Effector memory CD4-positive, alpha-beta T cell (primary cell): ENCODE results near the gene TPRN.

Experiments used
- DNase-seq, 3 donors: peaks; one replicate each; pipeline ENCODE4 v3.0.0-alpha.2; 2020
- H3K27ac ChIP-seq: 2 replicates; pipeline ENCODE4 v1.7.0; 2013; ENCODE audit warnings: mild to moderate bottlenecking, low read length, moderate library complexity; ENCODE audit not compliant: insufficient read depth, poor library complexity, severe bottlenecking
- H3K27me3 ChIP-seq: replicated peaks from 2 replicates; pipeline ENCODE4 v1.7.0; 2013; ENCODE audit warnings: mild to moderate bottlenecking, low read length; ENCODE audit not compliant: insufficient read depth, control insufficient read depth, poor library complexity, severe bottlenecking
- H3K36me3 ChIP-seq: 2 replicates; pipeline ENCODE4 v1.7.0; 2013; ENCODE audit warnings: mild to moderate bottlenecking, low read length, moderate library complexity; ENCODE audit not compliant: control insufficient read depth, insufficient read depth
- H3K4me1 ChIP-seq: 2 replicates; pipeline ENCODE4 v1.7.0; 2013; ENCODE audit warnings: low read length, mild to moderate bottlenecking; ENCODE audit not compliant: control insufficient read depth, insufficient read depth, poor library complexity, severe bottlenecking
- H3K4me3 ChIP-seq: 2 replicates; pipeline ENCODE4 v1.7.0; 2013; ENCODE audit warnings: low read length, low read depth, mild to moderate bottlenecking; ENCODE audit not compliant: insufficient read depth, poor library complexity, severe bottlenecking
- H3K9me3 ChIP-seq: 2 replicates; pipeline ENCODE4 v1.7.0; 2013; ENCODE audit warnings: mild to moderate bottlenecking, low read length, moderate library complexity; ENCODE audit not compliant: control insufficient read depth

Gene TPRN

DNA sequence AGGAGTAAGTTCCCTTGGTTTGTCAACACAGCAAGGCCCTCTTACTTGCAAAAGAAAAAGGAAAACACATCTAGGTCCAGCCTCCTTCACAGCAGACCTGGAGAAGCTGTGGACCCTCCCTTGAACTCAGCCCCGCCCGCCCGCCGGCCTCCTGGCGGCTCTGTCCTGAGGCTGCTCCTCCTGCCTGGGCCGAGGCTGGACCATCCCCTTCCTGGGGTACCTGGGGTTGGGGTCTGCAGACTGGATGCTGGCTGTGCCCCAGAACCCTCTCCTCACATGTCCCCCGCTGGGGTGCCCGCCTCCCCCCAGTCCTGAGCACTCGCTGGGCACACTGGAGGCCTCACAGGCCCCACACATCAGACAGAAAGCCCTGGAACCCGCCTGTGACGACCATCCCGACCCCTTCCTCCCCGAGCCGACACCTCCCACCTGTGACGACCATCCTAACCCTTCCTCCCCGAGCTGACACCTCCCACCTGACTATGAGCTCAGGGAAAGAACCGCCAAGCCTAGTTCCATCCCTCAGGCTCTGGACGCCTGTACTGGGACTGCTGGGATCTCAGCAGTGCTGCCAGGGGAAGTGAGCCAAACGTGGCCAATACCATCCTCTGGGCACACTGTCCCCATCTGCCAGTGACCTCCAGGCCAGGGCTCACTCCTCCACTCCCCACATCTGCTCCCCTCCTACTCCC is 21.5 kb downstream of the TPRN start:
- H3K27ac ChIP-seq: no peak overlapping the region
- no peaks in the 10 kb centered on the region for H3K4me1 ChIP-seq
- H3K27me3 ChIP-seq: no peaks in the 10 kb centered on the region
- H3K36me3 ChIP-seq: peaks cover 55% of the 10 kb centered on the region
- H3K9me3 ChIP-seq: no peaks in the 10 kb centered on the region
- no peak overlapping the region for H3K4me3 ChIP-seq
- DNase-seq: no peak

DNA sequence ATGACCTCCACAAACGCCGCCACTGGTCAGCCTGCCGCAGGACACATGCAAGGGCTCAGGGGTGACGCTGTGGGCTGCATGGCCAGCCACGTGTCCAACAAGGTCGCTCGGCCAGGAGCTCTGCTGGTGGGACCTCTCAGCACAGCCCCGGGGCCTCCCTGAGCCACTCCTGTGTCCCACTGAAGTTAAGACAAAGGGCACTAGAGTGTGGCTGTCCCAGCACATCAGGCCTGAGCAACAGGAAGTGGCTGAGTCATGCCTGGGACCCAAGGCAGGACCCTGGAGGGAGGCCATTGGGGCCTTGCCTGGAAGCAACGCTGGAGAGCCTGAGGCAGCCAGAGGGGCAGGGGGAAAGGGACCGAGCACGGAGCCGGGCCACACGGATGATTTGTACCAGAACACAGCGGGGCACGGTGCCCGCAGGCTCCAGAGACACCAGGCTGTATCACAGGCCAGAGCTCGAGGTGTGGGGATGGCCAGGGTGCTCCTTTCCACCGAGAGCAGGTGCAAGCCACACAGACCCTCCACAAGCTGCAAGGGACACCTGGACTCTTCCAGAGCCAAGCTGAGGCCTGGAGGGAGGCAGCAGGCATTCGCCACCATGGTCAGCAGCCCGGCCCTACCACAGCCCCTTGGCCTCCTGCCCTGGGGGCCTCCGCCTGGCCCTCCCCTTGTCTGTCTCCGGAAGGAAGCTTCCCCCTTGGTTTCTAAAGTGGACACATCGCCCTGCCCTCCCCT is 22.2 kb downstream of the TPRN start:
- Histone ChIP-seq H3K4me1 (no peaks in the 10 kb centered on the region), H3K36me3 (peaks cover 48% of the 10 kb centered on the region), H3K27ac (no peak overlapping the region), H3K9me3 (no peaks in the 10 kb centered on the region), H3K27me3 (peaks cover 1% of the 10 kb centered on the region), H3K4me3 (no peak overlapping the region)
- no peak for DNase-seq

DNA sequence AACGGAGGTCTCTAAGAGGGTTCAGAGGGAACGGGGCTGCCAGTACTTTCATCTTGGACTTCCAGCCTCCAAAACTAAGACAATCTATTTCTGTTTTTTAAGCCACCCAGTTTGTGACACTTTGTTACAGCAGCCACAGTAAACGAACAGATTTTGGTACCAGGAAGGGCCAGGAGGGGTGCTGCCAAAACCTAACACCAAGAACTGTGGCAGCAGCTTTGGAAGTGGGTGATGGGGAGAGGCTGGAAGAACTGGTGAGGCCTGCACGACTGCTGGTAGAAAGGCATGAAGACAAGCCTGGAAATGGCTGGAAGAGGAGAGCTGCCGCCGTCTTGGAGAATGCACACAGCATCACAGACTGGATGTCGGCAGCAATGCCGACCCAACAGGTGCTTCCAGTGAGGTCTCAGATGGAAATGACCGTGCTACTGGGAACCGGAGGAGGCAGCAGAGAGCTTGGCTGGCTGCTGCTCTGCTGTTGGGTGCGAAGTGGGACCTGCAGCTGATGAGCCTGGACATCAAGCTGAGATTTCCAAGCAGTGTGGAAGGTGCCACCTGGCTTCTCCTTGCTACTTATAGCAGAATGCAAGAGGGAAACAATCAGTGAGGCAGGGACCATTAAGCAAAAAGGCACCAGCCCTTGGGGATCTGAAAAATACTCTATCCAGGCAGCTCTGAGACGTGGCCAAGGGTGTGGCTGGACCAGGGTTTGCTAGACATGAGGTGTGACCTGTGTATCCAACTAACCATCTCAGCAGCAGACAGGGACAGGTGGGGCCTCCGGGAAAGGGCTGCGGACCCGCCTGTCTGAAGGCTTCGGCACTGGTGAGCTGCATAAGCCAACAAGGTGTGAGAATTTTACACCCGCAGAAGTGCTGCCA is 24.0 kb downstream of the TPRN start:
- H3K36me3 ChIP-seq: peaks cover 33% of the 10 kb centered on the region
- no peaks in the 10 kb centered on the region for H3K4me1 ChIP-seq
- H3K4me3 ChIP-seq: no peak overlapping the region
- H3K9me3 ChIP-seq: no peaks in the 10 kb centered on the region
- H3K27me3 ChIP-seq: peaks cover 5% of the 10 kb centered on the region
- no peak for DNase-seq
- no peak overlapping the region for H3K27ac ChIP-seq

DNA sequence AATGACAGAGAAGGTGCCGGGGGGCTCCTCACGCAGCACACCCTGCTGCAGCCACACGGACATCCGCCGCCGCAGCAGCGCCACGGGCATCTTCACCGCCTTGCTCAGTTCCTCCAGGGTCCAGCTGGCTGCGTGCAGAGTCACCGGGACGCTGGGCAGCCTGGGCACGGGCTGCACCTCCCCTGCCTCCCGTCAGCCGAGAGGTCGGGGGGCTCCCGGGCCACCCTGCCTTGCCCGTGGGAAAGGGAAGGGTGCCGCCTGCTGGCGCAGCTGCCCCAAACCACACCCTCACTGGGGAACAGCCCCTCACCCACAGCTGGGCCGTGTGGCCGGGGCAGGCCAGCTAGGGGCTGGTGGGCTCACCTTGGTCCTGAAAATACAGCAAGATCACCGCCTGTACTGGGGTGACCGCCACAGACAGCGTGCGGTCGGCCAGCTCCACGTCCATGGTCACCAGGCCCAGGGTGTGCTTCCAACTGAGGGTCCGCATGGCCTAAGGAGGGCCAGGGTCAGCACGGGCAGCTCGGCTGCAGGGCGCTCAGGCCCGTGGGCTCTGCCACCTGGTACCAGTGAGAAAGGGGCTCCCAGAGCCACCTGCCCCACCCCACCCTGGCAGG is 25.1 kb downstream of the TPRN start:
- Histone ChIP-seq H3K27ac (no peak overlapping the region), H3K4me3 (no peak overlapping the region), H3K27me3 (peaks cover 13% of the 10 kb centered on the region), H3K4me1 (no peaks in the 10 kb centered on the region), H3K36me3 (peaks cover 22% of the 10 kb centered on the region), H3K9me3 (no peaks in the 10 kb centered on the region)
- DNase-seq: no peak

DNA sequence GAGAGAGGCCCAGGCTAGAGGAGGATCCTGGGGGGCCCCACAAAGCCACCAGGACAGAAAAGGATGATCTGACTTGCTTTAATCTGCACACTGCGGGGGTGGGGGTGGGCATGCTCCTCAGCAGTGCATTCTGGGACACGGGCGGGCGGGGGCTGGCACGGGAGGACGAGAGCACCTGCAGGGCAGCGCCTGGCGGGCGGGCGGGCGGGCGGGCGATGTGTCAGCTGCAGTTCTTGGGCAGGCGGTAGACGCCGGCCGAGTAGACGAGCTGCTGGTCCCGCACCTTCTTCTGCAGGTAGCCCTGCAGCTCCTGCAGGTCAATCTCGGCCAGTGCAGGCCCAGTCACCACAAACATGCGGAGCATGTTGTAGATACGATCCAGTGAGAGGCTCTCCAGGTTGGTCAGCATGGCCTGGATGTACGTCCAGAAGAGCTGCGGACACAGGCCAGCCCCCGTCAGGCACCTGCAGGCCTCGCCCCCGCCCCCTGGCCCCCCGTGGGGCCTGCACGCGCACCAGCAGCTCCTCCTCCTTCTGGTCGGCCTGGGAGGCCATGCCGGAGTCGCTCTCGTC is 25.7 kb downstream of the TPRN start:
- DNase-seq: no peak
- Histone ChIP-seq H3K27ac (no peak overlapping the region), H3K4me3 (no peak overlapping the region), H3K4me1 (no peaks in the 10 kb centered on the region), H3K36me3 (peaks cover 16% of the 10 kb centered on the region), H3K27me3 (peaks cover 19% of the 10 kb centered on the region), H3K9me3 (no peaks in the 10 kb centered on the region)

DNA sequence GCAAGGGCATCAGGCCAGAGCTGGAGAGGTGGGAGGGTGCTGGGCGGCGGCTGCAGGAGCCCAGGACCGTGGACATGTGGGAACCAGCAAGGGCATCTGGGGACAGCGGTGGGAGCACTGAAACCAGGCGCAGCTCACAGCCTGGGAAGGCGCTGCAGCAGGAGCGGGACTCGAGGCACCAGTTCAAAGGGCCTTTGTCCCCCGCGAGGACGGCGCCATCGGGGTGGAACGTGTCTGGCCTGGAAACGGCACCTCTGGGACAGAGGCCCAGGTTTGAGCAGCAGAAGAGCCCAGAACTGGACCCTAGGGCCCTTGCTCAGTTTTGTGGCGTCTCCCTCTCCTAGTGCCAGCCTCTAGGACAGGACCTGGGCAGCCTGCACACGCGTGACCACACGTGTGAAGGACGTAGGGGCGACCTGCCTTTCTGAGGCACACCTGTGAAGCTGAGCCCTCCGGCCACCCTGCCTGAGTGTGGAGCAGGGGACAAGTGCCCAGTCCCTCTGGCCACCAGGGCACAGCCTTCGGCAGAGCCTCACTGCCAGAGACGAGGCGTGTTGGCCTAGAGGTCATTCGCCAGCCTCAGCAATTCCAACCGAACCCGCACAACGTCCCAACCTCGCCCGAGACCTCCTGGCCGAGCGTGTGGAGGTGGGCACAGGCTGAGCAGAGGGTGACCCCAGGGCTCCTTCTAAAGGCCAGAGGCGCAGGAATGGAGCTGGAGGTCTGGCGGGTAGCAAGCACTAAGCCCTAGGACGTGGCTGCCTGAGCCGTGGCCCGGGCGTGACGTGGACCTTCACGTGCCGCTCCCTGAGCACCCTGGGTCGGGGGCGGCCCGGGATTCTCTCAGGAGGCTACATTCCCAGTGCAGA is 26.5 kb downstream of the TPRN start:
- no peaks in the 10 kb centered on the region for H3K9me3 ChIP-seq
- no peak for DNase-seq
- H3K27me3 ChIP-seq: peaks cover 27% of the 10 kb centered on the region
- no peak overlapping the region for H3K4me3 ChIP-seq
- peaks cover 9% of the 10 kb centered on the region for H3K36me3 ChIP-seq
- H3K4me1 ChIP-seq: peaks cover 7% of the 10 kb centered on the region
- H3K27ac ChIP-seq: no peak overlapping the region

DNA sequence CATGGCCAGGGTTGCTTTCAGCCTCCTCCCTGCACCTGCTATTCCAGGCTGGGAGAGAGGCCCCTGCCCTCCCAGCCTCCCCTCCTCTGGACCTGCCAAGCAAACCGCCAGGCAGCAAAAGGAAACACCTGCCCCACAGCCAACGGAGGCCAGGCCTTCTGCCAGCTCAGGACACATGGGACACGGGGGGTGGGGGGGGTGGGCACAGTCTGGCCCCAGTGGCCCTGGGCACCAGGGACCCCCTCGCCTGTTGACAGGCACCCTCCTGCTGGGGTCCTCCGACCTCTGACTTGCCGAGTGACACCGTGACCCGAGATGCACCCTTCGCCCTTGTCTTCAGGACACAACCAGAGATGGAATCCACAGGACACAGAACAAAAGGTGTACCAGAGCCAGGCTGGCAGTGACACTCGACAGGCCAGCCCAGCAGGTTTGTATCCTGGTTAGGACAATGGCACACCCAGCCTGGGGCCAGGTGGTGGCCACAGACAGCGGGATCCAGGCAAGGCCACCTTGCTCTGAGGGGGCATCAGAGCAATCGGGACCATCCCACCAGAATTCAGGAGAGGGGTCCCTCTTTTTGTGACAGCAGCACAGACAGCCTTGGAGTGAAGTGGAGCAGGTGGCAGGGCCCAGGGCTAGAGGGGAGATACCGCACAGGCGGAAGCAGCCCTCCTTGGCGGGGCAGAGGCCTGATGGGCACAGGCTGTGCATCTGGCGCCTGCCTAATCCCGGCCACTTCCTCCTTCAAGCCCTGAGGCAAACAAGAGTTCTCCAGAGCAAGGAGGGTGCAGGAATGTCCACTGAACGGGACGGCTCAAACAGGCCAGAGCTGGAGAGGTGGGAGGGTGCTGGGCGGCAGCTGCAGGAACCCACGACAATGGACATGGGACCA is 27.4 kb downstream of the TPRN start:
- H3K27me3 ChIP-seq: peaks cover 32% of the 10 kb centered on the region
- H3K9me3 ChIP-seq: no peaks in the 10 kb centered on the region
- H3K27ac ChIP-seq: no peak overlapping the region
- peaks cover 3% of the 10 kb centered on the region for H3K36me3 ChIP-seq
- H3K4me3 ChIP-seq: no peak overlapping the region
- H3K4me1 ChIP-seq: peaks cover 12% of the 10 kb centered on the region
- DNase-seq: no peak

GRCh38 chr9:137171149-137171900 is 29.2 kb downstream of the TPRN start:
- H3K4me3 ChIP-seq: no peak overlapping the region
- no peak overlapping the region for H3K27ac ChIP-seq
- DNase-seq: no peak
- no peaks in the 10 kb centered on the region for H3K9me3 ChIP-seq
- H3K27me3 ChIP-seq: peaks cover 50% of the 10 kb centered on the region
- no peaks in the 10 kb centered on the region for H3K36me3 ChIP-seq
- peaks cover 19% of the 10 kb centered on the region for H3K4me1 ChIP-seq
